H9 (cell line): Measurements from ENCODE around the gene LPGAT1. TPM values are rescaled to one million over a fixed set of nuclear protein-coding genes. Genes with fewer than 3 reads are reported as not detected.

Experiments
- DNase-seq: peaks from one replicate; pipeline ENCODE4 v3.0.0-alpha.2; 2017
- H2AFZ ChIP-seq: one replicate; pipeline ENCODE4 v1.6.1; 2013; ENCODE audit warnings: mild to moderate bottlenecking, low read length, control low read depth, moderate library complexity
- H2AK5ac ChIP-seq: 2 replicates; pipeline ENCODE4 v1.6.1; 2013; ENCODE audit warnings: low read length, control low read depth, mixed read lengths; ENCODE audit not compliant: insufficient read length
- H2BK120ac ChIP-seq: one replicate; pipeline ENCODE4 v1.6.1; 2013; ENCODE audit warnings: low read depth, mild to moderate bottlenecking, low read length, control low read depth, inconsistent platforms; ENCODE audit not compliant: poor library complexity, severe bottlenecking
- H2BK12ac ChIP-seq: 2 replicates; pipeline ENCODE4 v1.6.1; 2013; ENCODE audit warnings: low read length, control low read depth, mixed read lengths, low read depth; ENCODE audit not compliant: insufficient read length
- H2BK15ac ChIP-seq: 2 replicates; pipeline ENCODE4 v1.6.1; 2013; ENCODE audit warnings: low read depth, low read length, control low read depth
- H2BK20ac ChIP-seq: one replicate; pipeline ENCODE4 v1.6.1; 2013; ENCODE audit warnings: low read depth, mild to moderate bottlenecking, low read length, control low read depth, inconsistent platforms; ENCODE audit not compliant: poor library complexity, severe bottlenecking
- H2BK5ac ChIP-seq: 2 replicates; pipeline ENCODE4 v1.6.1; 2013; ENCODE audit warnings: low read length, control low read depth, mixed read lengths; ENCODE audit not compliant: insufficient read length
- H3K14ac ChIP-seq: 2 replicates; pipeline ENCODE4 v1.6.1; 2013; ENCODE audit warnings: low read length, control low read depth; ENCODE audit not compliant: insufficient read depth
- H3K18ac ChIP-seq: 2 replicates; pipeline ENCODE4 v1.6.1; 2013; ENCODE audit warnings: low read depth, mild to moderate bottlenecking, mixed read lengths, low read length, control low read depth; ENCODE audit not compliant: insufficient read length
- H3K23ac ChIP-seq: 2 replicates; pipeline ENCODE4 v1.6.1; 2013; ENCODE audit warnings: low read length, control low read depth, mixed read lengths, low read depth; ENCODE audit not compliant: insufficient read length
- H3K23me2 ChIP-seq: 2 replicates; pipeline ENCODE4 v1.6.1; 2013; ENCODE audit warnings: low read depth, mild to moderate bottlenecking, mixed read lengths, low read length, control low read depth; ENCODE audit not compliant: insufficient read length, poor library complexity, severe bottlenecking
- H3K27ac ChIP-seq: 2 replicates; pipeline ENCODE4 v1.5.1; 2013; ENCODE audit warnings: low read length, control low read depth, mixed read lengths, low read depth; ENCODE audit not compliant: insufficient read length
- H3K27me3 ChIP-seq: 2 replicates; pipeline ENCODE4 v1.6.1; 2013; ENCODE audit warnings: low read length, control low read depth, inconsistent platforms; ENCODE audit not compliant: insufficient read depth
- H3K4ac ChIP-seq: 2 replicates; pipeline ENCODE4 v1.6.1; 2013; ENCODE audit warnings: low read depth, mild to moderate bottlenecking, control low read depth, inconsistent platforms, low read length, moderate library complexity
- H3K4me1 ChIP-seq: 2 replicates; pipeline ENCODE4 v1.6.1; 2013; ENCODE audit warnings: low read length, control low read depth, inconsistent platforms; ENCODE audit not compliant: insufficient read depth
- H3K4me2 ChIP-seq: 2 replicates; pipeline ENCODE4 v1.6.1; 2013; ENCODE audit warnings: low read length, control low read depth, mixed read lengths; ENCODE audit not compliant: insufficient read length, insufficient read depth
- H3K56ac ChIP-seq: 2 replicates; pipeline ENCODE4 v1.6.1; 2013; ENCODE audit warnings: low read depth, mild to moderate bottlenecking, mixed read lengths, low read length, control low read depth; ENCODE audit not compliant: insufficient read length
- H3K79me1 ChIP-seq: 2 replicates; pipeline ENCODE4 v1.6.1; 2013; ENCODE audit warnings: low read depth, mild to moderate bottlenecking, moderate library complexity, low read length, control low read depth, inconsistent platforms; ENCODE audit not compliant: insufficient read depth, poor library complexity, severe bottlenecking
- H3K79me2 ChIP-seq: 2 replicates; pipeline ENCODE4 v1.6.1; 2013; ENCODE audit warnings: low read length, control low read depth, inconsistent platforms; ENCODE audit not compliant: insufficient read depth
- H3K9ac ChIP-seq: 2 replicates; pipeline ENCODE4 v1.6.1; 2013; ENCODE audit warnings: low read length, control low read depth, mixed read lengths; ENCODE audit not compliant: insufficient read length; ENCODE audit errors: extremely low read depth
- H3K9me3 ChIP-seq: one replicate; pipeline ENCODE4 v1.6.1; 2013; ENCODE audit warnings: low read depth, low read length, inconsistent platforms; ENCODE audit not compliant: control insufficient read depth
- H3T11ph ChIP-seq: one replicate; pipeline ENCODE4 v1.6.1; 2013; ENCODE audit warnings: mild to moderate bottlenecking, low read length, control low read depth, inconsistent platforms
- H4K20me1 ChIP-seq: one replicate; pipeline ENCODE4 v1.6.1; 2013; ENCODE audit not compliant: control insufficient read depth, insufficient read length, insufficient read depth
- H4K5ac ChIP-seq: 2 replicates; pipeline ENCODE4 v1.6.1; 2013; ENCODE audit warnings: low read depth, mild to moderate bottlenecking, mixed read lengths, low read length, control low read depth; ENCODE audit not compliant: insufficient read length
- H4K8ac ChIP-seq: replicated peaks from 2 replicates; pipeline ENCODE4 v1.6.1; 2013; ENCODE audit warnings: low read length, control low read depth, mixed read lengths, low read depth; ENCODE audit not compliant: insufficient read length
- H4K91ac ChIP-seq: 2 replicates; pipeline ENCODE4 v1.6.1; 2013; ENCODE audit warnings: low read depth, mild to moderate bottlenecking, moderate library complexity, mixed read lengths, low read length, control low read depth; ENCODE audit not compliant: insufficient read length
- H3K27ac Mint-ChIP-seq, 3 experiments: 2 replicates in 2 of 3; 3 replicates in 1 of 3; pipeline ENCODE4 v1.8.0; 2020 to 2021; ENCODE audit warnings: mixed read lengths in 3 of 3, mild to moderate bottlenecking in 1 of 3, moderate library complexity in 1 of 3
- H3K27me3 Mint-ChIP-seq: 2 replicates; pipeline ENCODE4 v1.8.0; 2021; ENCODE audit warnings: low read depth, mild to moderate bottlenecking, moderate library complexity, mixed read lengths
- H3K36me3 Mint-ChIP-seq, 3 experiments: 2 replicates in 2 of 3; 3 replicates in 1 of 3; pipeline ENCODE4 v1.8.0; 2020 to 2021; ENCODE audit warnings: low read depth in 3 of 3, mixed read lengths in 3 of 3; ENCODE audit not compliant: insufficient read depth in 1 of 3
- H3K4me1 Mint-ChIP-seq, 2 experiments: 2 replicates each; pipeline ENCODE4 v1.8.0; 2020; ENCODE audit warnings: mixed read lengths in 2 of 2
- H3K4me3 Mint-ChIP-seq, 2 experiments: 2 replicates in 1 of 2; 3 replicates in 1 of 2; pipeline ENCODE4 v1.8.0; 2020 to 2021; ENCODE audit warnings: mild to moderate bottlenecking in 2 of 2, mixed read lengths in 2 of 2, moderate library complexity in 1 of 2
- H3K9me3 Mint-ChIP-seq, 2 experiments: 2 replicates in 1 of 2; 3 replicates in 1 of 2; pipeline ENCODE4 v1.8.0; 2020; ENCODE audit warnings: mild to moderate bottlenecking in 2 of 2, mixed read lengths in 2 of 2, moderate library complexity in 1 of 2
- WGBS: extraction: QIAGEN DNeasy Blood & Tissue Kit; methylation state at CpG from one replicate; pipeline ENCODE4 v1.1.7; 2013; ENCODE audit warnings: missing lambda C conversion rate, low lambda C conversion rate, mixed read lengths; ENCODE audit not compliant: insufficient read length; ENCODE audit errors: extremely low coverage; 5-methylcytosine and 5-hydroxymethylcytosine counted together
- total RNA-seq: library from RNA; stranded (reverse); gene quantifications from 2 replicates; pipeline ENCODE4 v1.2.1, GENCODE V29; 2021
- TF ChIP-seq, protein P1 (sequence below): fragments of 200-600 bp; sonication (generic); conservative IDR thresholded peaks from 3 replicates; pipeline ENCODE4 v1.8.0; 2021; ENCODE audit warnings: antibody characterized with exemption, mild to moderate bottlenecking

The LPGAT1 gene
- total RNA-seq, 1 experiment from 2014 or later: 12.2 TPM

DNA sequence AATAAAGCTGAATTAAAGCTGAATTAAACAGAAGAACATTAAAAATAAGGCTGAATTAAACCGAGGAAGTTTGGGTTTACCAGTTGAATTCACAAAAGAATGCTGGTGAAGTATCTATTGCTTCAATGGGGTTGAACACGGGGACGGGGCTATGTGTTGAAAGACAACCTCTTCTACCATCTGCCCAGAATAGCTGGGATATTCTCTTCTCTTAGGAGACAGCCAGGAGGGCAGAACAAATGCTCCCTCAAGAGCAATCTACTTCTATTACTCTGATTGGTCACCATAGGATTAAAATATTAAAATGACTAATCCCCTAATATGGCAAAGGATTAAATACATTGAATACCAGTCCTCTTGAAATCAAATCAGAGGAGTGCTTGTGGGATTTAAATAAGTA, 68.4 kb downstream of the LPGAT1 start:
- no peak overlapping the region for H3K56ac ChIP-seq
- H2AK5ac ChIP-seq: no peak overlapping the region
- Mint-ChIP-seq H3K36me3 (peaks cover 7 to 26% (median 10%) of the 10 kb centered on the region in 3 experiments), H3K27ac (no peak overlapping the region), H3K9me3 (peaks cover 6 to 13% of the 10 kb centered on the region in 2 experiments; a peak in 4 of 5 replicates), H3K4me1 (peaks cover 12 to 17% of the 10 kb centered on the region in 2 experiments), H3K27me3 (no peaks in the 10 kb centered on the region), H3K4me3 (no peak overlapping the region)
- no peak overlapping the region for H3K18ac ChIP-seq
- H3K79me1 ChIP-seq: no peaks in the 10 kb centered on the region
- no CpG with 5 or more reads among the region's 3 CpGs for WGBS
- H4K91ac ChIP-seq: no peak overlapping the region
- H3K27me3 ChIP-seq: no peaks in the 10 kb centered on the region
- no peak overlapping the region for H3K9ac ChIP-seq
- H2BK12ac ChIP-seq: no peak overlapping the region
- H2BK120ac ChIP-seq: no peak overlapping the region
- no peaks in the 10 kb centered on the region for H3K9me3 ChIP-seq
- TF ChIP-seq, protein P1, sequence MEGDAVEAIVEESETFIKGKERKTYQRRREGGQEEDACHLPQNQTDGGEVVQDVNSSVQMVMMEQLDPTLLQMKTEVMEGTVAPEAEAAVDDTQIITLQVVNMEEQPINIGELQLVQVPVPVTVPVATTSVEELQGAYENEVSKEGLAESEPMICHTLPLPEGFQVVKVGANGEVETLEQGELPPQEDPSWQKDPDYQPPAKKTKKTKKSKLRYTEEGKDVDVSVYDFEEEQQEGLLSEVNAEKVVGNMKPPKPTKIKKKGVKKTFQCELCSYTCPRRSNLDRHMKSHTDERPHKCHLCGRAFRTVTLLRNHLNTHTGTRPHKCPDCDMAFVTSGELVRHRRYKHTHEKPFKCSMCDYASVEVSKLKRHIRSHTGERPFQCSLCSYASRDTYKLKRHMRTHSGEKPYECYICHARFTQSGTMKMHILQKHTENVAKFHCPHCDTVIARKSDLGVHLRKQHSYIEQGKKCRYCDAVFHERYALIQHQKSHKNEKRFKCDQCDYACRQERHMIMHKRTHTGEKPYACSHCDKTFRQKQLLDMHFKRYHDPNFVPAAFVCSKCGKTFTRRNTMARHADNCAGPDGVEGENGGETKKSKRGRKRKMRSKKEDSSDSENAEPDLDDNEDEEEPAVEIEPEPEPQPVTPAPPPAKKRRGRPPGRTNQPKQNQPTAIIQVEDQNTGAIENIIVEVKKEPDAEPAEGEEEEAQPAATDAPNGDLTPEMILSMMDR: no peak
- H2BK20ac ChIP-seq: no peak overlapping the region
- no peak overlapping the region for H2BK5ac ChIP-seq
- no peak overlapping the region for H3K4me2 ChIP-seq
- no peak overlapping the region for H4K8ac ChIP-seq
- no peak overlapping the region for H3K23ac ChIP-seq
- no peak overlapping the region for H2BK15ac ChIP-seq
- H4K20me1 ChIP-seq: no peaks in the 10 kb centered on the region
- no peaks in the 10 kb centered on the region for H3K23me2 ChIP-seq
- no peak overlapping the region for H3T11ph ChIP-seq
- no peak for DNase-seq
- H4K5ac ChIP-seq: no peak overlapping the region
- H3K27ac ChIP-seq: no peak overlapping the region
- H3K14ac ChIP-seq: no peak overlapping the region
- no peak overlapping the region for H2AFZ ChIP-seq
- H3K4me1 ChIP-seq: no peaks in the 10 kb centered on the region
- H3K79me2 ChIP-seq: no peaks in the 10 kb centered on the region
- no peak overlapping the region for H3K4ac ChIP-seq
